Measurements from ENCODE around the gene ZNF664.

GRCh38 chr12:124030510-124030909, 57.5 kb downstream of the ZNF664 start:
- no peak for TF ChIP-seq CTCF (IDR thresholded peaks at IDR 0.05)
- no peak for TF ChIP-seq POLR2A (IDR thresholded peaks at IDR 0.05)
